Measurements from ENCODE around the gene CCDC6.
A peak's percentile ranks its signal among the peaks of the same experiment; 100 is the strongest.
"Not testable (repeated sequence)": the region's sequence is repeated elsewhere in the genome, so short reads cannot be mapped to it uniquely, and the experiment has no call there.

Gene CCDC6

GRCh38 chr10:59906417-59907202 is at the start of gene CCDC6:
CCDC6 (minus strand) TSS chr10:59906556; CDS start chr10:59906424, 132 bp downstream.
- Histone ChIP-seq H3K36me3 (ENCODE audit: control insufficient read depth in 2 of 2, insufficient read depth in 2 of 2, low read length in 2 of 2) (no peaks in the 10 kb centered on the region), H3K4me1 (ENCODE audit: control insufficient read depth in 2 of 2, insufficient read depth in 2 of 2, low read length in 2 of 2) (peaks cover 34 to 37% of the 10 kb centered on the region in 2 donors), H3K27ac (ENCODE audit: low read depth in 2 of 2, low read length in 2 of 2) (peak within 1 kb of the TSS; percentile 93 to 94), H3K4me3 (ENCODE audit: low read length in 2 of 2) (peak within 1 kb of the TSS; percentile 84 to 88), H3K9ac (ENCODE audit: low read depth in 1 of 2, low read length in 2 of 2) (peak within 1 kb of the TSS; percentile 83), H3K27me3 (ENCODE audit: control insufficient read depth in 2 of 2, insufficient read depth in 2 of 2, low read length in 2 of 2) (no peaks in the 10 kb centered on the region), H3K9me3 (ENCODE audit: control insufficient read depth in 2 of 2, low read length in 2 of 2) (no peaks in the 10 kb centered on the region)

GRCh38 chr10:59954296-59954695 is 47.9 kb upstream of the CCDC6 start:
- Histone ChIP-seq H3K4me3 (ENCODE audit: low read length in 2 of 2) (no peak overlapping the region), H3K36me3 (ENCODE audit: control insufficient read depth in 2 of 2, insufficient read depth in 2 of 2, low read length in 2 of 2) (no peaks in the 10 kb centered on the region), H3K27ac (ENCODE audit: low read depth in 2 of 2, low read length in 2 of 2) (no peak overlapping the region), H3K4me1 (ENCODE audit: control insufficient read depth in 2 of 2, insufficient read depth in 2 of 2, low read length in 2 of 2) (no peaks in the 10 kb centered on the region), H3K27me3 (ENCODE audit: control insufficient read depth in 2 of 2, insufficient read depth in 2 of 2, low read length in 2 of 2) (no peaks in the 10 kb centered on the region), H3K9ac (ENCODE audit: low read depth in 1 of 2, low read length in 2 of 2) (no peak overlapping the region), H3K9me3 (ENCODE audit: control insufficient read depth in 2 of 2, low read length in 2 of 2) (no peaks in the 10 kb centered on the region)

- not testable (repeated sequence) for H3K9ac ChIP-seq (ENCODE audit: low read depth in 1 of 2, low read length in 2 of 2); H3K9me3 ChIP-seq (ENCODE audit: control insufficient read depth in 2 of 2, low read length in 2 of 2); H3K27me3 ChIP-seq (ENCODE audit: control insufficient read depth in 2 of 2, insufficient read depth in 2 of 2, low read length in 2 of 2); H3K36me3 ChIP-seq (ENCODE audit: control insufficient read depth in 2 of 2, insufficient read depth in 2 of 2, low read length in 2 of 2); H3K4me3 ChIP-seq (ENCODE audit: low read length in 2 of 2); H3K4me1 ChIP-seq (ENCODE audit: control insufficient read depth in 2 of 2, insufficient read depth in 2 of 2, low read length in 2 of 2); H3K27ac ChIP-seq (ENCODE audit: low read depth in 2 of 2, low read length in 2 of 2)
These were observed 47.4 kb upstream of the CCDC6 start for GRCh38 chr10:59953711-59954110.

- no peaks in the 10 kb centered on the region for H3K9me3 ChIP-seq (ENCODE audit: control insufficient read depth in 2 of 2, low read length in 2 of 2)
- H3K4me3 ChIP-seq (ENCODE audit: low read length in 2 of 2), result no peak overlapping the region
- H3K9ac ChIP-seq (ENCODE audit: low read depth in 1 of 2, low read length in 2 of 2), result no peak overlapping the region
- no peak overlapping the region for H3K27ac ChIP-seq (ENCODE audit: low read depth in 2 of 2, low read length in 2 of 2)
- H3K27me3 ChIP-seq (ENCODE audit: control insufficient read depth in 2 of 2, insufficient read depth in 2 of 2, low read length in 2 of 2), result no peaks in the 10 kb centered on the region
- no peaks in the 10 kb centered on the region for H3K36me3 ChIP-seq (ENCODE audit: control insufficient read depth in 2 of 2, insufficient read depth in 2 of 2, low read length in 2 of 2)
- no peaks in the 10 kb centered on the region for H3K4me1 ChIP-seq (ENCODE audit: control insufficient read depth in 2 of 2, insufficient read depth in 2 of 2, low read length in 2 of 2)
These were observed 43.7 kb upstream of the CCDC6 start for GRCh38 chr10:59950105-59950504.

DNA sequence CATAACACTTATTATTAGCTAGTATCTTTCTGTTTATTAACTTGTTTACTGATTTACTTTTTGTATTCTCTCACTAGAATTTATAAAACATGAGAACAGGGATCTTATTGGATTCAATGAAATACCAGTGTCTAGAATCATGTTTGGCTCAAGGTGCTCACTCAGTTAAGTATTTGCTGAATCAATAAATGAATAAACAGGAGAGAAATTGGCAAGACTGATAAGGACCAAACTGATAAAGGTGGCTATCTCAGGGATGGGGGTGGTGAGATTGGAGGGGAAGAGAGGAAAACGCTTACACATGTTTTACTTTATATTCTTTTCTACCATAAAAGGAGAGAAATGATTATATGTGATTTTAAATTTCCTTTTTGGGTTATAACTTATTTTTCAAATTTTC is 43.3 kb upstream of the CCDC6 start:
- Histone ChIP-seq H3K27ac (ENCODE audit: low read depth in 2 of 2, low read length in 2 of 2) (no peak overlapping the region), H3K4me3 (ENCODE audit: low read length in 2 of 2) (no peak overlapping the region), H3K36me3 (ENCODE audit: control insufficient read depth in 2 of 2, insufficient read depth in 2 of 2, low read length in 2 of 2) (no peaks in the 10 kb centered on the region), H3K9me3 (ENCODE audit: control insufficient read depth in 2 of 2, low read length in 2 of 2) (no peaks in the 10 kb centered on the region), H3K27me3 (ENCODE audit: control insufficient read depth in 2 of 2, insufficient read depth in 2 of 2, low read length in 2 of 2) (no peaks in the 10 kb centered on the region), H3K9ac (ENCODE audit: low read depth in 1 of 2, low read length in 2 of 2) (no peak overlapping the region), H3K4me1 (ENCODE audit: control insufficient read depth in 2 of 2, insufficient read depth in 2 of 2, low read length in 2 of 2) (no peaks in the 10 kb centered on the region)

GRCh38 chr10:59945991-59946390 is 39.6 kb upstream of the CCDC6 start:
- Histone ChIP-seq H3K36me3 (ENCODE audit: control insufficient read depth in 2 of 2, insufficient read depth in 2 of 2, low read length in 2 of 2) (no peaks in the 10 kb centered on the region), H3K27me3 (ENCODE audit: control insufficient read depth in 2 of 2, insufficient read depth in 2 of 2, low read length in 2 of 2) (no peaks in the 10 kb centered on the region), H3K9ac (ENCODE audit: low read depth in 1 of 2, low read length in 2 of 2) (no peak overlapping the region), H3K9me3 (ENCODE audit: control insufficient read depth in 2 of 2, low read length in 2 of 2) (no peaks in the 10 kb centered on the region), H3K4me3 (ENCODE audit: low read length in 2 of 2) (no peak overlapping the region), H3K27ac (ENCODE audit: low read depth in 2 of 2, low read length in 2 of 2) (no peak overlapping the region), H3K4me1 (ENCODE audit: control insufficient read depth in 2 of 2, insufficient read depth in 2 of 2, low read length in 2 of 2) (no peaks in the 10 kb centered on the region)

DNA sequence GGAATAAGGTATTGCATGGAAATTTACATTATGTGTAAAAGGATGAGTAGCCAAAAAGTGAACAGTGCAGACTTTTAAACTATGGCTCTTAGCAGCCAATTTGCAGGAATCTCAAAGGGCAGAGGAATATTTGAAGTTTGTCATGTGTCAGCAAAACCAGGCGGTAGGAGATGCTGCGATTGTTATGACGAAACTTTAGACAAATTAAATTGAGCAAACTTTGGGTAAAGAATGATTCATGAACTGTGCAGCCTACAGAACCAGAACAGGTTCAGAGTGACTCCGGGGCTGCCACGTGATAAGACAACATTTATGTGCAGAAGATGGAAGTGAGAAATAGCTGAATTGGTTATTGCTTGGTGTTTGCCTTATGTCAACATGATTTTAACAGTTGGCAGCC is 39.2 kb upstream of the CCDC6 start:
- Histone ChIP-seq H3K36me3 (ENCODE audit: control insufficient read depth in 2 of 2, insufficient read depth in 2 of 2, low read length in 2 of 2) (no peaks in the 10 kb centered on the region), H3K4me3 (ENCODE audit: low read length in 2 of 2) (no peak overlapping the region), H3K27me3 (ENCODE audit: control insufficient read depth in 2 of 2, insufficient read depth in 2 of 2, low read length in 2 of 2) (no peaks in the 10 kb centered on the region), H3K9ac (ENCODE audit: low read depth in 1 of 2, low read length in 2 of 2) (no peak overlapping the region), H3K4me1 (ENCODE audit: control insufficient read depth in 2 of 2, insufficient read depth in 2 of 2, low read length in 2 of 2) (no peaks in the 10 kb centered on the region), H3K27ac (ENCODE audit: low read depth in 2 of 2, low read length in 2 of 2) (no peak overlapping the region), H3K9me3 (ENCODE audit: control insufficient read depth in 2 of 2, low read length in 2 of 2) (no peaks in the 10 kb centered on the region)

GRCh38 chr10:59944339-59944935 is 38.1 kb upstream of the CCDC6 start:
- Histone ChIP-seq H3K27me3 (ENCODE audit: control insufficient read depth in 2 of 2, insufficient read depth in 2 of 2, low read length in 2 of 2) (no peaks in the 10 kb centered on the region), H3K4me1 (ENCODE audit: control insufficient read depth in 2 of 2, insufficient read depth in 2 of 2, low read length in 2 of 2) (no peaks in the 10 kb centered on the region), H3K9ac (ENCODE audit: low read depth in 1 of 2, low read length in 2 of 2) (no peak overlapping the region), H3K4me3 (ENCODE audit: low read length in 2 of 2) (no peak overlapping the region), H3K9me3 (ENCODE audit: control insufficient read depth in 2 of 2, low read length in 2 of 2) (no peaks in the 10 kb centered on the region), H3K27ac (ENCODE audit: low read depth in 2 of 2, low read length in 2 of 2) (no peak overlapping the region), H3K36me3 (ENCODE audit: control insufficient read depth in 2 of 2, insufficient read depth in 2 of 2, low read length in 2 of 2) (no peaks in the 10 kb centered on the region)

GRCh38 chr10:59942556-59942955 is 36.2 kb upstream of the CCDC6 start:
- H3K9me3 ChIP-seq (ENCODE audit: control insufficient read depth in 2 of 2, low read length in 2 of 2), result no peaks in the 10 kb centered on the region
- no peak overlapping the region for H3K27ac ChIP-seq (ENCODE audit: low read depth in 2 of 2, low read length in 2 of 2)
- no peaks in the 10 kb centered on the region for H3K4me1 ChIP-seq (ENCODE audit: control insufficient read depth in 2 of 2, insufficient read depth in 2 of 2, low read length in 2 of 2)
- no peak overlapping the region for H3K4me3 ChIP-seq (ENCODE audit: low read length in 2 of 2)
- H3K36me3 ChIP-seq (ENCODE audit: control insufficient read depth in 2 of 2, insufficient read depth in 2 of 2, low read length in 2 of 2), result no peaks in the 10 kb centered on the region
- no peak overlapping the region for H3K9ac ChIP-seq (ENCODE audit: low read depth in 1 of 2, low read length in 2 of 2)
- no peaks in the 10 kb centered on the region for H3K27me3 ChIP-seq (ENCODE audit: control insufficient read depth in 2 of 2, insufficient read depth in 2 of 2, low read length in 2 of 2)

GRCh38 chr10:59937720-59938119 is 31.4 kb upstream of the CCDC6 start:
- Histone ChIP-seq H3K36me3 (ENCODE audit: control insufficient read depth in 2 of 2, insufficient read depth in 2 of 2, low read length in 2 of 2) (no peaks in the 10 kb centered on the region), H3K9ac (ENCODE audit: low read depth in 1 of 2, low read length in 2 of 2) (no peak overlapping the region), H3K4me3 (ENCODE audit: low read length in 2 of 2) (no peak overlapping the region), H3K9me3 (ENCODE audit: control insufficient read depth in 2 of 2, low read length in 2 of 2) (no peaks in the 10 kb centered on the region), H3K27me3 (ENCODE audit: control insufficient read depth in 2 of 2, insufficient read depth in 2 of 2, low read length in 2 of 2) (no peaks in the 10 kb centered on the region), H3K4me1 (ENCODE audit: control insufficient read depth in 2 of 2, insufficient read depth in 2 of 2, low read length in 2 of 2) (no peaks in the 10 kb centered on the region), H3K27ac (ENCODE audit: low read depth in 2 of 2, low read length in 2 of 2) (no peak overlapping the region)
